ENCODE results near the gene ADPRH. TPM values are rescaled to one million over a fixed set of nuclear protein-coding genes. Genes with fewer than 3 reads are reported as not detected.

Gene ADPRH
- total RNA-seq, 1 donor from 2014 or later, result 2.6 TPM

DNA sequence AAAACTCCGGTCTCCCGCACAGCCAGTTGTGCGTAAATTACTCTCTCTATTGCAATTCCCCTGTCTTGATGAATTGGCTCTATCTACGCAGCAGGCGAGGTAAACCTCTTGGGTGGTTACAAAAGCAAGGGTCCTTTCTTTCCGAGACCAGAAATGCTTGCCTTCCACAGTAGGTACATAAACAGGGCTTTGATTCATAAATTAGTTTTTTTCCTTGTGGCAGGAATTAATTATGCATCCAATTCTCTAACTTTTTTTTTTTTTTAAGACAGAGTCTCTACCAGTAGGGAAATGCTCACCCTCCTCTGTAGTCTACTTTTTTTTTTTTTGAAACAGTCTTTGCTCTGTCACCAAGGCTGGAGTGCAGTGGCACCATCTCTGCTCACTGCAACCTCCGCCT lies 36.1 kb upstream of the ADPRH start:
- H3K4me2 ChIP-seq (ENCODE audit: low read length), result no peak overlapping the region
- H3K4me3 ChIP-seq (ENCODE audit: insufficient read depth, low read depth, low read length), result no peak overlapping the region
- DNase-seq (ENCODE audit: low read depth) (no peak), FAIRE-seq (no peak)
- no peaks in the 10 kb centered on the region for H3K4me1 Mint-ChIP-seq (ENCODE audit: low read depth, unreplicated experiment)
- H3K4me1 ChIP-seq (ENCODE audit: insufficient read depth, low read length), result no peaks in the 10 kb centered on the region
- no peak overlapping the region for H3K9ac ChIP-seq (ENCODE audit: low read length)
- H3K27me3 Mint-ChIP-seq (ENCODE audit: low read depth, unreplicated experiment), result peaks cover 5% of the 10 kb centered on the region
- no peak overlapping the region for H3K4me3 Mint-ChIP-seq (ENCODE audit: unreplicated experiment)
- H3K9me3 Mint-ChIP-seq (ENCODE audit: unreplicated experiment), result peaks cover 3% of the 10 kb centered on the region
- H3K27ac ChIP-seq (ENCODE audit: low read depth, low read length), result no peak overlapping the region
- TF ChIP-seq EZH2 (IDR thresholded peaks at IDR 0.05; ENCODE audit: insufficient read depth, low read length), result no peak
- TF ChIP-seq, protein P1, sequence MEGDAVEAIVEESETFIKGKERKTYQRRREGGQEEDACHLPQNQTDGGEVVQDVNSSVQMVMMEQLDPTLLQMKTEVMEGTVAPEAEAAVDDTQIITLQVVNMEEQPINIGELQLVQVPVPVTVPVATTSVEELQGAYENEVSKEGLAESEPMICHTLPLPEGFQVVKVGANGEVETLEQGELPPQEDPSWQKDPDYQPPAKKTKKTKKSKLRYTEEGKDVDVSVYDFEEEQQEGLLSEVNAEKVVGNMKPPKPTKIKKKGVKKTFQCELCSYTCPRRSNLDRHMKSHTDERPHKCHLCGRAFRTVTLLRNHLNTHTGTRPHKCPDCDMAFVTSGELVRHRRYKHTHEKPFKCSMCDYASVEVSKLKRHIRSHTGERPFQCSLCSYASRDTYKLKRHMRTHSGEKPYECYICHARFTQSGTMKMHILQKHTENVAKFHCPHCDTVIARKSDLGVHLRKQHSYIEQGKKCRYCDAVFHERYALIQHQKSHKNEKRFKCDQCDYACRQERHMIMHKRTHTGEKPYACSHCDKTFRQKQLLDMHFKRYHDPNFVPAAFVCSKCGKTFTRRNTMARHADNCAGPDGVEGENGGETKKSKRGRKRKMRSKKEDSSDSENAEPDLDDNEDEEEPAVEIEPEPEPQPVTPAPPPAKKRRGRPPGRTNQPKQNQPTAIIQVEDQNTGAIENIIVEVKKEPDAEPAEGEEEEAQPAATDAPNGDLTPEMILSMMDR (IDR thresholded peaks at IDR 0.05; ENCODE audit: insufficient read depth, low read depth, low read length), result no peak
- no peaks in the 10 kb centered on the region for H3K27me3 ChIP-seq (ENCODE audit: insufficient read depth, low read length)
- H3K27ac Mint-ChIP-seq (ENCODE audit: unreplicated experiment), result no peak overlapping the region
- no peaks in the 10 kb centered on the region for H3K9me3 ChIP-seq (ENCODE audit: insufficient read depth, low read depth, low read length)
- no peaks in the 10 kb centered on the region for H3K36me3 ChIP-seq (ENCODE audit: insufficient read depth, low read length)
- no peaks in the 10 kb centered on the region for H3K79me2 ChIP-seq (ENCODE audit: insufficient read depth, low read length)
- no peak overlapping the region for H2AFZ ChIP-seq (ENCODE audit: low read depth, low read length)
- H4K20me1 ChIP-seq (ENCODE audit: insufficient read depth, low read length), result no peaks in the 10 kb centered on the region
- H3K36me3 Mint-ChIP-seq (ENCODE audit: low read depth, unreplicated experiment), result no peaks in the 10 kb centered on the region

DNA sequence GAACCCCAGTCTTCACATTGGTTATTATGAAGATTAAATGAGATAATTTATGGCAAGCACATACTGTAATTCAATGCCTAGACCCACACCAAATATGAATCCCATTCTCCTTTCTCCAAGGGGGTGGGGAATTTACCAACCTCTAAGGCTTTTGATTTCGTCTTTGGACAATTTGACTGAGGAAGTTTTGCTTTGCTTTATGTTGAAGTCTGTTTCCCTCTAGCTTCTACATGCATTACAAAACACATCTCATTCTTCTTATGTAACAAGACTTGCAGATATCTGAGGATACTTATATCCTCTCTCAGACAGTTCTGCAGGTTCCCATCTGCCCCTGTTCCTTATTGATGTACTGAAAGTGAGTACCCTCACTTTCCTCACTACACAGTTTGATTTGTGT lies 32.1 kb upstream of the ADPRH start:
- Mint-ChIP-seq H3K36me3 (ENCODE audit: low read depth, unreplicated experiment) (no peaks in the 10 kb centered on the region), H3K27ac (ENCODE audit: unreplicated experiment) (no peak overlapping the region), H3K9me3 (ENCODE audit: unreplicated experiment) (peaks cover 7% of the 10 kb centered on the region), H3K4me3 (ENCODE audit: unreplicated experiment) (no peak overlapping the region), H3K4me1 (ENCODE audit: low read depth, unreplicated experiment) (no peaks in the 10 kb centered on the region), H3K27me3 (ENCODE audit: low read depth, unreplicated experiment) (peaks cover 8% of the 10 kb centered on the region)
- DNase-seq (ENCODE audit: low read depth), result no peak
- no peaks in the 10 kb centered on the region for H3K79me2 ChIP-seq (ENCODE audit: insufficient read depth, low read length)
- H3K4me1 ChIP-seq (ENCODE audit: insufficient read depth, low read length), result no peaks in the 10 kb centered on the region
- no peak overlapping the region for H3K9ac ChIP-seq (ENCODE audit: low read length)
- FAIRE-seq, result no peak
- no peak overlapping the region for H3K4me2 ChIP-seq (ENCODE audit: low read length)
- no peaks in the 10 kb centered on the region for H3K36me3 ChIP-seq (ENCODE audit: insufficient read depth, low read length)
- no peaks in the 10 kb centered on the region for H4K20me1 ChIP-seq (ENCODE audit: insufficient read depth, low read length)
- TF ChIP-seq, protein P1 (IDR thresholded peaks at IDR 0.05; ENCODE audit: insufficient read depth, low read depth, low read length), result no peak
- no peak for TF ChIP-seq EZH2 (IDR thresholded peaks at IDR 0.05; ENCODE audit: insufficient read depth, low read length)
- H3K27me3 ChIP-seq (ENCODE audit: insufficient read depth, low read length), result no peaks in the 10 kb centered on the region
- H2AFZ ChIP-seq (ENCODE audit: low read depth, low read length), result no peak overlapping the region
- no peak overlapping the region for H3K27ac ChIP-seq (ENCODE audit: low read depth, low read length)
- H3K4me3 ChIP-seq (ENCODE audit: insufficient read depth, low read depth, low read length), result no peak overlapping the region
- no peaks in the 10 kb centered on the region for H3K9me3 ChIP-seq (ENCODE audit: insufficient read depth, low read depth, low read length)

DNA sequence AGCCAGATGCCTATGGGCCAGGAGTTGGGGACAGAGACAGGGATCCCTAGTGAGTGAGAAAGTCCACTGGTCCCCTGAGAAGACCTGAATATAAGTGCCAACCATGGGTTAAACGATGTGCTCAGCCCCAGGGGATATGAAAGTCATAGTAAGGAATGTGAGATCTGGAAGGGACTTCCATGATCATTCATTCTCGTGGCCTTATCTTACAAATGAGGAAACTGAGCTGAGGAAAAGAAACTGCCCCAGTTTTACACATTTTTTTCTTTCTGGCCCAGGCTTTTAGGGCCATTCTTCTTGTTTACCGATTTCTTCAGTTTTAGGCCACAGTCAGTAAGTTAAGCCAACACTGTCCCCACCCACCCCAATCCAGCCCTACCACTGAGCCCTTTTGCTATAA lies 31.0 kb upstream of the ADPRH start:
- H3K4me1 ChIP-seq (ENCODE audit: insufficient read depth, low read length), result no peaks in the 10 kb centered on the region
- H3K9ac ChIP-seq (ENCODE audit: low read length), result no peak overlapping the region
- H2AFZ ChIP-seq (ENCODE audit: low read depth, low read length), result no peak overlapping the region
- no peaks in the 10 kb centered on the region for H3K27me3 ChIP-seq (ENCODE audit: insufficient read depth, low read length)
- Mint-ChIP-seq H3K36me3 (ENCODE audit: low read depth, unreplicated experiment) (no peaks in the 10 kb centered on the region), H3K4me3 (ENCODE audit: unreplicated experiment) (no peak overlapping the region), H3K4me1 (ENCODE audit: low read depth, unreplicated experiment) (no peaks in the 10 kb centered on the region), H3K27ac (ENCODE audit: unreplicated experiment) (no peak overlapping the region), H3K27me3 (ENCODE audit: low read depth, unreplicated experiment) (peaks cover 10% of the 10 kb centered on the region), H3K9me3 (ENCODE audit: unreplicated experiment) (peaks cover 4% of the 10 kb centered on the region)
- H3K79me2 ChIP-seq (ENCODE audit: insufficient read depth, low read length), result no peaks in the 10 kb centered on the region
- H3K4me3 ChIP-seq (ENCODE audit: insufficient read depth, low read depth, low read length), result no peak overlapping the region
- H3K4me2 ChIP-seq (ENCODE audit: low read length), result no peak overlapping the region
- H4K20me1 ChIP-seq (ENCODE audit: insufficient read depth, low read length), result no peaks in the 10 kb centered on the region
- FAIRE-seq, result no peak
- no peak overlapping the region for H3K27ac ChIP-seq (ENCODE audit: low read depth, low read length)
- no peaks in the 10 kb centered on the region for H3K9me3 ChIP-seq (ENCODE audit: insufficient read depth, low read depth, low read length)
- TF ChIP-seq EZH2 (IDR thresholded peaks at IDR 0.05; ENCODE audit: insufficient read depth, low read length), result no peak
- TF ChIP-seq, protein P1 (IDR thresholded peaks at IDR 0.05; ENCODE audit: insufficient read depth, low read depth, low read length), result no peak
- DNase-seq (ENCODE audit: low read depth), result no peak
- H3K36me3 ChIP-seq (ENCODE audit: insufficient read depth, low read length), result no peaks in the 10 kb centered on the region
